ENCODE data around the gene JMJD7.

The JMJD7 gene

GRCh38 chr15:41844814-41845213 lies 16.9 kb downstream of the JMJD7 start:
- DNase-seq (ENCODE audit: low spot score), result no peak

DNA sequence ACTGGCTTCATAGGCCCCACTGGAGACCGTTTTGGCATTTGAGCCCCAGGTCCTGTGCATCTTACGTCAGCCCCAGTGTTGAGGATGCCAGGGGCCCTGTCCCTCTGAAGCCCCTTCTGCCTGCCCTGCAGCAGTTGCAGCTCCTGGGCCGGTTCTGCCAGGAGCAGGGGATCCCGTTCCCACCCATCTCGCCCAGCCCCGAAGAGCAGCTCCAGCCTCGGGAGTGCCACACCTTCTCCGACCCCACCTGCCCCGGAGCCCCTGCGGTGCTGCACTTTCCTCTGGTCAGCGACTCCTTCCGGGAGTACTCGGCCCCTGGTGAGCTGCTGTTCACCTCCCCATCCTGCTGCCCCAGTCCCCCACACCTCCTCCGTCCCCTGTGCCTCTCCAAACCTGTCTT lies 19.3 kb downstream of the JMJD7 start:
- no peak for DNase-seq (ENCODE audit: low spot score)

- no peak for DNase-seq (ENCODE audit: low spot score)
Measured at GRCh38 chr15:41847981-41848380, 20.1 kb downstream of the JMJD7 start.

DNA sequence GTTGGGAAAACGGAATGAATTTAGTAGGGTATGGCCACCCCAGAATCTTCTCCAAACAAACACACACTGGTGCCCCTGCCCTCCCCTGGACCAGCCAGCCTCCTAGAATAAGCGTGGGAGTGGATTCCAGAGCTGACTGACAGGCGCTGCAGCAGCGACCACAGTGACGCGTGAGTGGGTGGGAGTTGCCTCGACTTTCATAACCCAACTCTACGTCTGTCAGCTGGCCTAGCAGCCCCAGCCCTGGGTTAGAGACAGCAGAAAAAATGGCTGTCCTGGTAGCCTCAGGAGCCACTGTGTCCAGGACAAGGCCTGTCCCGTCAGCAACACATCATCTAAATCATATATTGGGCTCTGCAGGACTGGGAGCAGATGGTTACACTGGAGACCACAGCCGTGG lies 20.7 kb downstream of the JMJD7 start:
- no peak for DNase-seq (ENCODE audit: low spot score)

DNA sequence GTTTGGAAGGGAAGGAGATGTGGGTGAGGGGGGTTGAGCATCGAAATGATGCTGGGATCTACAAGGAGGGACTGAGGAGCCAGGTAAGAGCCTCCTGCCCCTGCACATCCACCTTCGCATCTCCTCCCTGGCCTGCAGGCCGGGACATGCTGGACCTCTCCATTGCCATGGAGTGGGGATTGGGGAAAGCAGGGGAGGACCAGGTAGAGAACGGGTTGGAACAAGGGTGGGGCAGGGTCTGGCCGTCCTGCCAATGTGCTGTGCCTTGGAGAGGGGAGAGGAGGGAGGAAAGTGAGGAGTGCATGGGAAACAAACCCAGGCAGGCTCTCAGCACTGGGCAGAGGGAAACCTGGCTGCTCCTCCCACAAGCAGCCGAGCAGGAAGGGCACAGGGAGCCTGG lies 21.3 kb downstream of the JMJD7 start:
- no peak for DNase-seq (ENCODE audit: low spot score)

DNA sequence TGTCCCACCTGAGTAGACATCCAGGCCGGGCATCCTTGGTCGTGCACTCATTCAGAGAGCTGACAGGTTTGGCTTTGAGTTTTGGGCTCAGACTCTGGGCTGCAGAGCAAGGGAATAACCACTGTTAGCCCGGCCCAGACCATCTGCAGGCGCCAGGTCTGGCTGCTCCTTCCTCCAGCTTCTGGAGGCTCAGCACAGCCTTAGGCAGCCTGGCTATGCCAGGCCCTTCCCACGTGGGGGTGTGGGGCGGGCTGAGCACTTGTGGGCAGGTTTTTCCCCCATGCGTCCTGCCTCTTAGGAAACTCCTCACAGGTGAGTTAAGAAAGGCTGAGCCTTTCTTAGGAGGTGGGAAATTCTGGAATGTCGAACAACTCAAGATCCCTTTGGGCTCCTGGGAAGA lies 22.0 kb downstream of the JMJD7 start:
- no peak for DNase-seq (ENCODE audit: low spot score)

DNA sequence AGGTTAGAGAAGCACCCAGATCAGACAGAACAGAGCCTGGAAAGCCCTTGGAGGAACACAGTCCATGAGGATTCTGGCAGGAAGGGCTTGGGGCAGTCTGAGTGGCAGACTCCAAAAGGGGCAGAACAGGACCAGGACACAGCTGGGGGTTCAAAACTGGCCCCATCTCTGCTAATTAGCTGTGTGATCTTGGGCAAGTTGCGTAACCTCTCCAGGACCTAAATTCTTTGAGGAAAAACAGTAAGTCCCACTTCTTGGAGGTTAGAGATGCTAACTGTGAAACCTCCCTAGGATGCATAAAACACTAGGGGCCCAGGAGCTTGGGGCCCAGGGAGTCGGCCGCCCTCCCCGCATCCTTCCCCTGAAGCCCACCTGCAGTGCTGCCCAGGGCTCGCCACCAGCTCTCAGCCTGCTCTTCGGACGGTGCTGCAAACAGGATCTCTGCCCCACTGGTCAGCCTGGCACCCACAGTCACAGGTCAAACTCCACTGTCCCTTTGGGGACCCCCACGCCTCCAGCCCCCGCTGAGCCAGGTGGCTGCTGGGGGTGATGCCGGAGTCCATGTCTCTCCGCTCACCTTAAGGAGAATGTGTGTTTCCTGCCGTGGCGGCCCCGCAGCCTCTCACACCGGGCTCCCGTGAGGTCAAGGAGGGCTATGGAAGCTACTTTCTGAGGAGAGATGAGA lies 22.7 kb downstream of the JMJD7 start:
- DNase-seq (ENCODE audit: low spot score), result no peak

GRCh38 chr15:41851167-41851523 lies 23.3 kb downstream of the JMJD7 start:
- no peak for DNase-seq (ENCODE audit: low spot score)

DNA sequence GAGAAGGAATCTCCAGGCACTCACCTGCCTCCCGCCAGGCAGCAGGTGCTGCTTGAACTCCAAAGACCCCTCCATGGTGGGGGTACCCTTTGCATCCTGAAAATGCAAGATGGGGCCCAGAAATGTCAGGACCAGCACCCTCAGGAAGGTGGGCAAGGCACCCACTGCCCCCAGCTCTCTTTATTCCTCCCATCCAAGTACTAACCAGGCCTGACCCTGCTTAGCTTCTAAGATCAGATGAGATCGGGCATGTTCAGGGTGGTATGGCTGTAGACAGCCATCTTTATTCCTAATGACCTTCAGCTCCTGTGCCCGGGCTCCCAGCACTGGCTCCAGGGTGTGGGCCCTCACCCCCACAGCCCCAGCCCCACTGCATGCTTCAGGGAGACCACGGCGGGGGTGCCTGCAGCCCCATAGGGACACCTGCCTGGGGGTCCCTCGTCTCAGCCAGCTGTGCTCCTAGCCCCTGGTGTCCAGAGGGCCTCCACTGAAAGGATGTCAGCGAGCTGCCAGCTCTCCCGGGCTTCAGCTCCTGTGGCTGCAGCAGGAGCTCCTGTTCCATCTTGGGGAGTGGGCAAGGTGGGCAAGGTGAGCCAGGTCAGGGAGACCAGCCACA lies 24.0 kb downstream of the JMJD7 start:
- no peak for DNase-seq (ENCODE audit: low spot score)

DNA sequence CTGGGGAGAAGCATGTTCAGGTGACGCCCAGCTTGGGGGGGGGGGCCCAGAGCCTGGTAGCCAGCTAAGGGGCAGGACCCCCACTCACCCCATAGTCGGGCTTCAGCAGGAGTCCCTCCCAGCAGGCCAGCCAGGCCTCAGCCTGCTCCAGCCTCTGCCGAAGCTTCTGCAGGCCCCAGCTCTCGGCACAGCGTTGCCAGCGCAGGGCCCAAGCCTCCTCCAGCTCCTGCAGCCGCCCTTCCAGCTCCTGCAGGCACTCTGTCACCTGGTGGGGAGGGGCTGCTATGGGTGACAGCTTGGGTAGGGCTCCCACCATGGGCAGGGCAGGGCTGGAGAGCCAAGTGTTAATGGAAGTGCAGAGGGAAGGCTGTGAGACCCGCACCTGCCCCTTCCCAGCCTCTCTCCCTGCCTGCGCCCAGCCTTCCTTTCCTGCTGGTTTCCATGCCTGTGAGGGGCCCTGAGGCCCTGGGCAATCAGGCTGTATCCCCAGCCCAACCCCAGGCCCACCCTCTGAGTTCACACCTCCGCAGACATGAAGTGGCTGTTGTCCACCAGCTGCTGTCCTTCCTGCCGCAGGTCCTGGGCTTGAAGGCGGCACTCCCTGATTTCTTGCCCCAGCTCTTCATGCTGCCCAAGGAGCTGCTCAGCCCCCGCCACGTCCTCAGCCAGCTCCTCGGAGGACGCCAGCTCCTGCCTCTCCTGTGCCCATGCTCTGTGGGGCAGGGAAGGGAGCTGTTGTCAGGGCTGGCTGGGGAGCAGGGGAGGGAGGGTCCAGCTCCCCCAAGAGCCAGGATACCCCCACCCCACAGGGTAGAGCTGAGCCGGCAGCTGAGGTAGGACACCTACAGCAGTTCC lies 25.1 kb downstream of the JMJD7 start:
- DNase-seq (ENCODE audit: low spot score), result no peak

GRCh38 chr15:41853831-41854230 lies 25.9 kb downstream of the JMJD7 start:
- DNase-seq (ENCODE audit: low spot score), result no peak

DNA sequence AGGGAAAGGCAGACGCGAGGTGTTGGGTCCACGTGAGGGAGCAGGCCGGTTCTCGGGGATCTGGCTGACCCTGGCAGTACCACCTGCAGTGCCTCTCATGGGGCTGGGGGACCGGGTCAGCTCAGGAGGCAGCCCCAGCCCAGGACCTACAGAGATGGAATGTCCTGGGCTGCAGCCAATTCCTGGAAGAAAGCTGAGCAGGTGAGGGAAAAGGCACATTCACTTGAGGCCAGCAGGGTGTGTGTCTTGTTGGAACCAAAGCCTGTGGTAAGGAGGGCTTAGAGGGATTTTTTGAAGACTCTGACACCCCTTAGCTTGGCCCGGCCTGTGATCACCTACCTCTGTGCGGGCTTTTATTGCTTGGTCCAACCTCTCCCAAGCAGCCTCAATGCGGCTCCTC lies 26.6 kb downstream of the JMJD7 start:
- DNase-seq (ENCODE audit: low spot score), result no peak

- no peak for DNase-seq (ENCODE audit: low spot score)
Measured at GRCh38 chr15:41855261-41855961, 27.5 kb downstream of the JMJD7 start.

DNA sequence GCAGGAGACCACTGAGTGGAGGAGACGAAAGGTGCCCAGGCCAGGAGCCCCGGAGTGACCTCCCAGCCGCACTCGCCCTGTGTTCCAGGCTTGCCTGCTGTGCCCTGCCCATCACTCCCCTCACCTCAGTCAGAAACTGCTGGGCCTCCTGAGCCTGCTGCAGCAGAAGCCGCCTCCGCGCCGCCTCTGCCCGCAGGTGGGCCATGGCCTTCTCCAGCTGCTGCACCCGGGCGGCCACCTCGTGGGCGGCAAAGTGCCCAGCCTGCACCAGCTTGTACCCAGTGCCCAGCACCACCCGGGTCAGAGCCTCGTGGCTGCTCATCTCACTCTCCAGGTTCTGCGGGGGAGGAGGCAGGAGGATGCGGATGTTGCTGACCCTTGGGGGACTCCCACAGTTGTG lies 28.4 kb downstream of the JMJD7 start:
- no peak for DNase-seq (ENCODE audit: low spot score)

DNA sequence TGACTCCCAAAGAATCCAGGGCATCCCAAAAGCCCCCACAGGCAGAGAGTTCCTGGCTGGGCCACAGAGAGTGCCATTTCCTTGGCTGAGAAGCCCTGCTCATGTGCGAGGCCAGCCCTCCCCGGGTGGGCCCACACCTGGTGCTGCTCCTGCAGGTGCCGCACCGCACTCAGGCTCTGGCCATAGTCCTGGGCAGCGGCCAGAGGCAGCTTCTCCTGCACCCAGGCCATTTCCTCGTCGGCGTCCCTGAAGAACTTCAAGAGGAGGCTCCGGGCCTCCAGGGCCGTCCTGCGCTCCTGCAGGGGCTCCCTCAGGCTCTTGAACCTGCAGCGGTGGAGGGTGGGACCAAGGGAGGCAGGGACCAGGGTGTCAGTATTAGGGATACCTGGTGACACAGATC lies 28.8 kb downstream of the JMJD7 start:
- no peak for DNase-seq (ENCODE audit: low spot score)

DNA sequence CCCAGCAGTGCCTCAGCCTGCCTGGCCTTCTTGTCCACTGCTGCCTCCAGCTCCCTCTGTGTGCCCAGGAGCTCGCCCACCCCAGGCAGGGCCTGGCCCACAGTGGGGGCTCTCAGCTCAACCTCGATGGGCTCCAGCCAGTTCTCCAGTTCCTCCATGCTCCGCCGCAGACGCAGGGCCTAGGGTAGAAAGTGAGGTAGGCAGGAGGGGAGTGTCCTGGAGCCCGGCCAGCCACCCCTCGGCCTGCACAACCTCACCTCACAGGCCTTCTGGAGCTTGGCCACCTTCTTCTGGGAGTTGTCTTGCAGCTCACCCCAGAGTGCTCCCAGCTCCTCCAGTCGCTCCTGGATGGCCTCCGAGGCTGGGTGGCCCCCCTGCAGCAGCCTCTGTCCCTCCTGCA lies 29.4 kb downstream of the JMJD7 start:
- DNase-seq (ENCODE audit: low spot score), result no peak

DNA sequence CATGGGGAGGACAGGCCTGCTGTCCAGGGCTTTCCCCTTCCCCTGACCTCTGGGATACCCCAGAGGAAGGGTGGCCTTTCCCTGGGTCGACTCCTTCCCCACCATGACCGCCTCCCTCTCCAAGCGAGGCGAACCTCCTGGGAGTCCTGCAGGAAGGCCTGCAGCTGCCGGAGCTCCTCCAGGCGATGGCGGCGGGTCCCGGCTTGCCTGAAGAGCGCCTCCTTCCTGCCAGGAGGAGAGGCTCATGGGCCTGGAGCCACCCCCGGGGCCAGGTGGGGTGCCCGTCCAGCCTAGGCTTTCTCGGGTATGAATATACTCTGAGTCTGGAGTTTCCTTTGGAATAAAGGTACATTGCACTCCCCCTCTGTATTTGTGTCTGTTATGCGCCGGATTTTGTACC lies 30.9 kb downstream of the JMJD7 start:
- DNase-seq (ENCODE audit: low spot score), result no peak

DNA sequence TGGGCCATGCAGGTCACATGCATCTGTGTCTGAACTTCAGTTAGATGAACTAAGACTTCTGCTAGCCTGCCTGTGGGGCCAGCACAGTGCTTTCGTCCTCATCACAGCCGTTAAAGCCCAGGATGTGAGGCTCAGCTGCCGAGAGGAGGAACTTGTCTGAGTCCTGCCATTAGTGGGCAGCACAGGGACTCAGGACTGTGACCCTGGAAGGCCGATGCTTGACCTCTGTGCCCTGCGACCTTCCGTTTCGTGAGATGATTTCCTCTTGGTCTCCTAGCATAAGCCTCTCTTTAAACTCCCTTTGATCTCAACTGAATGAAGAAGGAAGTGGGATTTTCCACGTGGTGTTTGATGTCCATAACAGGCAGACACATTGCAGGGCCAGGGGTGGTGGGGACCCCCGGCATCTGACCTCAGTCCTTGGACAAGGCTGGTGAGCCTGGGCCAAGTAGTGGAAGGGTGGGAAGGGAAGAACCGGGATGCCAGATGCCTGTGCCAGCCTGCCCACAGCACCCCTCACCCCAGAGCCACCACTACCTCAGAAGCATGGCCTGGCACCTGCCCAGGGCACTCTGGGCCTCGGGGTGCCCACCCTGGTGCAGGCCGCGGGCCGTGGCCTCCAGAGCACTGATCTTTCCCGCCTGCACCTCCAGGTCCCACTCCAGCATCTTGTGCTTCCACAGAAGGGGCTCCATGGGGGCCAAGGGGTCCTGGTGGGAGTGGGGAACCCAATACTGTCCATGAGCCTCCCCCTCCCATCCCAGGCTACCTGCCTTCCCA lies 32.3 kb downstream of the JMJD7 start:
- no peak for DNase-seq (ENCODE audit: low spot score)

- no peak for DNase-seq (ENCODE audit: low spot score)
Measured at GRCh38 chr15:41861736-41862356, 34.0 kb downstream of the JMJD7 start.

DNA sequence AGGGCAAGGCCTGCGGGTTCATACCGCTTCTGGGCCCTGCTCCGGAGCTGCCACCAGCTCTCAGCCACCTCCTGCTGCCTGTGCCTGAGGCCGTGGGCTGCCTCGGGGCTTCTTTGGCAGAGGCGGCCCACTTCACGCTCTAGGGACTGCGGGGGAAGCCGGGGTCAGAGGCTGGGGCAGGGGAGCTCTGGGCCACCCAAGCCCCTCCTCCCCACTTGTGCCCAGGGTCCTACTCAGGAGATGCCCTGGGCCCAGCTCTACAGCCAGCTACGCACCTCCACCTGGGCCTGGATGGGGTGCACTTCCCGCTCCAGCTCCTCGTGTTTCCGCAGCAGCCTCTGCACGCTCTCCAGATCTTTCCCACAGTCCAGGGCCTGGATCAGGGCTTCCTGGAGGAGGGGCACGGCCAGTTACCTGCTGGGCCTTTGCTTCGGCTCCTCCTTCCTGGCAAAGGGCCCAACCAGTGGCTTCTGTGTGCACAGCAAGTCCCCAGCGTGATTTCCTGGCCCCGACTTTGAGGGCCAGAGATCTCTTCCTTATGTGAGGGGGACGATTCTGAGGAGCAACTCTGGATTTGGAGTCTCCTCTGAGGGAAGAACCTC lies 34.7 kb downstream of the JMJD7 start:
- DNase-seq (ENCODE audit: low spot score), result no peak

GRCh38 chr15:41865490-41866055 lies 37.7 kb downstream of the JMJD7 start:
- DNase-seq (ENCODE audit: low spot score), result no peak
